ENCODE results near the gene DENND1A.

DNA sequence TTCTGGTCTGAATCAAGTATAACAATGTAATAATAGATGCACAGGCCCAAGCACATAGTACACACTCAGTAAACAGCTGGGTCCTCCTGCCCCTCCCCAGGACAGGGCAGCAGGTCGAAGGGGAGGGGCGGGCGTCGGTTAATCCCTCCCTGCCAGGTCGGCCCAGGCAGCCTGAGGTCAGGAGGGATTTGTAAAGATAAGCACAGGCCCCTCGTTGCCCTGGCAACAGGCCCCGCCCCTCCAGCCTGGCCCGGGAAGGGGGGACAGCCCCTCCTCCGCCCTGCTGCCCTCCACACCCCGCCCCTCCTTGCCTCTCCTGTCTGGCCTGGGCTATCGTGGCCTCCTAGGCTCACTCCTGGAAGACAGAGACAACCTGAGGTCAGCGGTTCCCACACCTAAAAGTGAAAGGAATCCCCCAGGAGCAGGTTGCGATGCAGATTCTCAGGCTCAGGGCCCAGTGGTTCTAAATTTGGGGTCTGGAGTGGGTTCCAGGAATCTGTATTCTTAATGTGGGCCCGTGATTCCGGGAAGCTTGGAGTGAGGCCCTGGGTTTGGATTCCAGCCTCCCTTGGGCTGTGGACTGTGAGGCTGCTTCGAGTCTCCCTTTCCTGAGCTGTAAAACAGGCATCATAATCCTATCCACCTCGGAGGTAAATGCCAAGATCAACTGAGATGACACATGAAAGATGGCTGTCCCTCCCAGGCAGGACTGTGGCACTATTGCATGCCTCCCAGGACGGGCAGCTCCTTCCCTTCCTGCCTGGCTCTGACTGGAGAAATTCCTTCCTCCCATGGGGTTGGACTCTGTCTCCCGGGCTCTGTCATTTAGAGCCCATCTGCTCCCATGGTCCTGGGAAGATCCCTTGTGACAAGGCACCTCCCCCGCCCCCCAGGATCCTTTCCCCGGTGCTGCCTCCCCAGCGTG, 569.5 kb downstream of the DENND1A start:
- TF ChIP-seq POLR2A (IDR thresholded peaks at IDR 0.05) (no peak), CTCF (IDR thresholded peaks at IDR 0.05) (no peak)
